H1 (cell line): Measurements from ENCODE around the gene SUPT4H1. TPM values are rescaled to one million over a fixed set of nuclear protein-coding genes. Genes with fewer than 3 reads are reported as not detected.

Source experiments
- CTCF ChIA-PET: fragments of 300-600 bp; sonication (Branson Sonifier 250); formaldehyde crosslinking; loops from one replicate; lab custom pipeline; 2021; ENCODE audit not compliant: partially characterized antibody; lab: Charles Lee
- POLR2A ChIA-PET: fragments of 300-600 bp; sonication (Branson Sonifier 250); formaldehyde crosslinking; loops from one replicate; lab custom pipeline; 2021; ENCODE audit warnings: inconsistent platforms; ENCODE audit not compliant: partially characterized antibody; lab: Charles Lee
- DNase-seq, 2 experiments: peaks; one replicate each; pipeline versions ENCODE4 v3.0.0 to v3.0.0-alpha.2; 2010 to 2022; ENCODE audit warnings: low spot score in 2 of 2, low read depth in 1 of 2, mixed read lengths in 1 of 2
- FAIRE-seq: peaks from 2 replicates; lab custom pipeline; 2011; peaks lifted over from hg19 to GRCh38; lab: Jason Lieb, UNC
- H2AFZ ChIP-seq: 2 replicates; pipeline ENCODE4 v1.8.1; 2012; ENCODE audit warnings: low read length, inconsistent platforms
- H2AK5ac ChIP-seq: 2 replicates; pipeline ENCODE4 v1.6.1; 2013; ENCODE audit warnings: low read depth, low read length
- H2BK120ac ChIP-seq: replicated peaks from 2 replicates; pipeline ENCODE3; 2013; ENCODE audit warnings: low read depth, low read length, inconsistent platforms
- H2BK12ac ChIP-seq: 2 replicates; pipeline ENCODE4 v1.6.1; 2013; ENCODE audit warnings: low read depth, low read length
- H2BK15ac ChIP-seq: 2 replicates; pipeline ENCODE4 v1.6.1; 2013; ENCODE audit warnings: low read length
- H2BK20ac ChIP-seq: 2 replicates; pipeline ENCODE4 v1.6.1; 2013; ENCODE audit warnings: low read length
- H2BK5ac ChIP-seq: 2 replicates; pipeline ENCODE4 v1.6.1; 2013; ENCODE audit warnings: low read depth, low read length
- H3K14ac ChIP-seq: 2 replicates; pipeline ENCODE4 v1.6.1; 2013; ENCODE audit warnings: inconsistent platforms; ENCODE audit not compliant: insufficient read length
- H3K18ac ChIP-seq: 2 replicates; pipeline ENCODE4 v1.6.1; 2013; ENCODE audit warnings: low read length; ENCODE audit errors: extremely low read depth
- H3K23ac ChIP-seq: 2 replicates; pipeline ENCODE4 v1.6.1; 2013; ENCODE audit warnings: inconsistent platforms; ENCODE audit not compliant: insufficient read length
- H3K23me2 ChIP-seq: 2 replicates; pipeline ENCODE4 v1.6.1; 2013; ENCODE audit warnings: low read depth, low read length
- H3K27ac ChIP-seq: 2 replicates; pipeline ENCODE4 v1.6.1; 2011; ENCODE audit warnings: low read depth, low read length, inconsistent platforms
- H3K27me3 ChIP-seq, 4 experiments: replicated peaks in 1 of 4; 1 replicate in 1 of 4; 2 replicates in 3 of 4; pipeline versions ENCODE4 v1.6.1 to v1.8.1; 2011 to 2013; ENCODE audit warnings: low read length in 3 of 4, mild to moderate bottlenecking in 3 of 4, inconsistent platforms in 2 of 4, mixed read lengths in 2 of 4, moderate library complexity in 1 of 4; ENCODE audit not compliant: control insufficient read depth in 3 of 4, insufficient read depth in 3 of 4; ENCODE audit errors: extremely low read depth in 1 of 4
- H3K36me3 ChIP-seq, 4 experiments: 2 replicates each; pipeline versions ENCODE4 v1.6.1 to v1.8.1; 2011 to 2013; ENCODE audit warnings: mild to moderate bottlenecking in 4 of 4, low read length in 3 of 4, moderate library complexity in 2 of 4, control low read depth in 1 of 4, inconsistent platforms in 1 of 4; ENCODE audit not compliant: insufficient read depth in 4 of 4, control insufficient read depth in 2 of 4
- H3K4ac ChIP-seq: replicated peaks from 2 replicates; pipeline ENCODE3; 2013; ENCODE audit warnings: low read length, low read depth, mixed read lengths, inconsistent platforms; ENCODE audit not compliant: insufficient read length
- H3K4me1 ChIP-seq, 4 experiments: replicated peaks in 1 of 4; 1 replicate in 1 of 4; 2 replicates in 3 of 4; pipeline versions ENCODE4 v1.6.1 to v1.8.1; 2011 to 2013; ENCODE audit warnings: low read length in 3 of 4, inconsistent platforms in 2 of 4, mixed read lengths in 1 of 4; ENCODE audit not compliant: insufficient read depth in 4 of 4, control insufficient read depth in 3 of 4
- H3K4me2 ChIP-seq, 2 experiments: 2 replicates each; pipeline versions ENCODE4 v1.6.1 to v1.8.1; 2011 to 2013; ENCODE audit warnings: low read depth in 2 of 2, low read length in 2 of 2, control low read depth in 1 of 2, inconsistent platforms in 1 of 2, mild to moderate bottlenecking in 1 of 2; ENCODE audit not compliant: insufficient read depth in 1 of 2
- H3K4me3 ChIP-seq, 4 experiments: fragments of 200-600, 300-600 bp in 1 of 4; sonication (generic), shearing (Covaris generic), sonication (Bioruptor Twin) in 1 of 4; 2 replicates each; pipeline versions ENCODE4 v1.5.1 to v1.8.1; 2011 to 2016; ENCODE audit warnings: low read length in 4 of 4, low read depth in 3 of 4, control low read depth in 2 of 4, inconsistent platforms in 2 of 4, mild to moderate bottlenecking in 2 of 4, mixed read lengths in 1 of 4, moderate library complexity in 1 of 4; ENCODE audit not compliant: insufficient read depth in 2 of 4; ENCODE audit errors: extremely low read depth in 1 of 4
- H3K56ac ChIP-seq: replicated peaks from 2 replicates; pipeline ENCODE3; 2013; ENCODE audit warnings: low read depth, mild to moderate bottlenecking, mixed read lengths, low read length, inconsistent platforms; ENCODE audit not compliant: insufficient read length
- H3K79me1 ChIP-seq: 2 replicates; pipeline ENCODE4 v1.6.1; 2013; ENCODE audit warnings: low read depth, low read length, control low read depth
- H3K79me2 ChIP-seq, 2 experiments: 2 replicates each; pipeline versions ENCODE4 v1.6.1 to v1.8.1; 2012 to 2013; ENCODE audit warnings: low read length in 2 of 2, mild to moderate bottlenecking in 2 of 2, inconsistent platforms in 1 of 2; ENCODE audit not compliant: insufficient read depth in 2 of 2, control insufficient read depth in 1 of 2
- H3K9ac ChIP-seq, 4 experiments: replicated peaks in 1 of 4; 1 replicate in 1 of 4; 2 replicates in 3 of 4; pipeline versions ENCODE4 v1.6.1 to v1.8.1; 2011 to 2013; ENCODE audit warnings: low read depth in 3 of 4, low read length in 3 of 4, control low read depth in 2 of 4, mild to moderate bottlenecking in 2 of 4, moderate library complexity in 2 of 4, inconsistent platforms in 1 of 4; ENCODE audit errors: extremely low read depth in 1 of 4
- H3K9me3 ChIP-seq, 2 experiments: 2 replicates each; pipeline versions ENCODE4 v1.6.1 to v1.8.1; 2012 to 2013; ENCODE audit warnings: mild to moderate bottlenecking in 2 of 2, moderate library complexity in 2 of 2, control low read depth in 1 of 2, inconsistent platforms in 1 of 2, low read depth in 1 of 2, low read length in 1 of 2, mixed read lengths in 1 of 2; ENCODE audit not compliant: insufficient read depth in 2 of 2
- H4K20me1 ChIP-seq, 2 experiments: replicated peaks in 1 of 2; 2 replicates each; pipeline versions ENCODE3 to v1.8.1; 2011 to 2013; ENCODE audit warnings: inconsistent platforms in 2 of 2, low read length in 2 of 2, mild to moderate bottlenecking in 1 of 2; ENCODE audit not compliant: insufficient read depth in 2 of 2, control insufficient read depth in 1 of 2
- H4K5ac ChIP-seq: 2 replicates; pipeline ENCODE4 v1.6.1; 2013; ENCODE audit warnings: low read length, low read depth, mixed read lengths, inconsistent platforms; ENCODE audit not compliant: insufficient read length
- H4K8ac ChIP-seq: 2 replicates; pipeline ENCODE4 v1.8.0; 2013; ENCODE audit warnings: mild to moderate bottlenecking, moderate library complexity, low read length, inconsistent platforms; ENCODE audit not compliant: insufficient read depth; ENCODE audit errors: extremely low read depth
- H4K91ac ChIP-seq: replicated peaks from 2 replicates; pipeline ENCODE3; 2013; ENCODE audit warnings: low read length, mixed read lengths, inconsistent platforms; ENCODE audit not compliant: insufficient read length
- ATF2 ChIP-seq: IDR thresholded peaks from 2 replicates; pipeline ENCODE4 v1.6.1; 2012; ENCODE audit warnings: low read length, inconsistent platforms
- BACH1 ChIP-seq: IDR thresholded peaks from 2 replicates; pipeline ENCODE4 v1.6.1; 2012; ENCODE audit warnings: low read length, improper control_type of control experiment
- CBX8 ChIP-seq: fragments of 300-800, 300-1000 bp; sonication (generic); IDR thresholded peaks from 2 replicates; pipeline ENCODE4 v1.7.1; 2016; ENCODE audit warnings: low read depth, low read length, borderline replicate concordance
- FOSL1 ChIP-seq: IDR thresholded peaks from 2 replicates; pipeline ENCODE4 v1.6.1; 2011; ENCODE audit warnings: mild to moderate bottlenecking, low read depth, low read length, moderate library complexity; ENCODE audit not compliant: insufficient read depth
- KDM1A ChIP-seq: fragments of 200-600, 300-600 bp; sonication (generic); IDR thresholded peaks from 2 replicates; pipeline ENCODE4 v1.7.1; 2016; ENCODE audit warnings: mild to moderate bottlenecking, low read length, borderline replicate concordance
- NANOG ChIP-seq: IDR thresholded peaks from 2 replicates; pipeline ENCODE4 v1.6.1; 2011; ENCODE audit warnings: low read length, low read depth, mild to moderate bottlenecking, inconsistent platforms; ENCODE audit not compliant: insufficient read depth, poor library complexity, severe bottlenecking
- RBBP5 ChIP-seq: IDR thresholded peaks from 2 replicates; pipeline ENCODE4 v1.7.1; 2012; ENCODE audit warnings: low read depth, mild to moderate bottlenecking, inconsistent platforms, low read length, moderate library complexity, borderline replicate concordance
- SIN3A ChIP-seq, 2 experiments: IDR thresholded peaks in 1 of 2; conservative IDR thresholded peaks in 1 of 2; 2 replicates each; pipeline ENCODE4 v1.6.1; 2011 to 2012; ENCODE audit warnings: low read length in 2 of 2, improper control_type of control experiment in 1 of 2, low read depth in 1 of 2, mild to moderate bottlenecking in 1 of 2
- TEAD4 ChIP-seq: IDR thresholded peaks from 2 replicates; pipeline ENCODE4 v1.6.1; 2012; ENCODE audit warnings: low read depth, low read length, inconsistent platforms, mixed read lengths
- WGBS, 2 experiments: shearing (Covaris generic) in 1 of 2; methylation state at CpG; one replicate each; pipeline versions ENCODE4 v1.1.6 to v1.1.7; 2013 to 2015; ENCODE audit warnings: low lambda C conversion rate in 2 of 2, mixed read lengths in 2 of 2, inconsistent platforms in 1 of 2, low coverage in 1 of 2, missing lambda C conversion rate in 1 of 2; ENCODE audit not compliant: insufficient replicate concordance in 2 of 2, insufficient coverage in 1 of 2, insufficient read length in 1 of 2; ENCODE audit errors: extremely low coverage in 1 of 2, missing lambda C conversion rate in 1 of 2; 5-methylcytosine and 5-hydroxymethylcytosine counted together
- polyA plus RNA-seq, 7 experiments: library from polyadenylated mRNA; depleted of rRNA in 3 of 7; stranded (reverse) in 5 of 7; unstranded in 2 of 7; fragments of >200 nt in 5 of 7; fragments of 200-250 nt in 2 of 7; gene quantifications; 1 replicate in 5 of 7; 2 replicates in 1 of 7; 4 replicates in 1 of 7; pipeline versions ENCODE4 v1.2.1 to v1.2.3, GENCODE V29; 2011 to 2013; ENCODE audit warnings: missing spikeins in 2 of 7, mixed read lengths in 2 of 7
- total RNA-seq: library from RNA; stranded (reverse); fragmentation: NEBNext Ultra II Directional; extraction: Animal tissue kit (Norgen Biotek cat#: 25700); gene quantifications from 2 replicates; pipeline ENCODE4 v1.2.1, GENCODE V29; 2021

The SUPT4H1 gene
- total and polyA plus RNA-seq, 2 of the 8 experiments (the other 6 are each of a cell fraction or from before 2014, with no cell fraction given): 112 to 143 TPM

GRCh38 chr17:58343131-58343530 is 8.9 kb downstream of the SUPT4H1 start:
- no peak overlapping the region for H3K4me2 ChIP-seq
- no peak overlapping the region for H3K27ac ChIP-seq
- no peak overlapping the region for H3K9ac ChIP-seq
- FAIRE-seq: no peak
- H2BK5ac ChIP-seq: no peak overlapping the region
- H3K79me2 ChIP-seq: no peaks in the 10 kb centered on the region
- H4K8ac ChIP-seq: no peak overlapping the region
- 94% methylated on average over 4 of the region's 4 CpGs; no CpG with 5 or more reads in 1 of the 2 experiments for WGBS, 2 experiments
- H3K4ac ChIP-seq: no peak overlapping the region
- POLR2A ChIA-PET: interaction anchor here (0.6 to 11.3 kb wide), 12 partner anchors 10 to 579 kb away, joined by 3 to 149 read pairs (median 4); partner anchors contain the start of genes SUPT4H1 and TSPOAP1
- no peak overlapping the region for H2BK15ac ChIP-seq
- H3K9me3 ChIP-seq: no peaks in the 10 kb centered on the region
- H3K14ac ChIP-seq: no peak overlapping the region
- peaks cover 0 to 13% (median 11%) of the 10 kb centered on the region in 4 experiments; a peak in 6 of 7 replicates for H3K4me1 ChIP-seq
- no peak overlapping the region for H3K56ac ChIP-seq
- H3K79me1 ChIP-seq: no peaks in the 10 kb centered on the region
- H3K23ac ChIP-seq: no peak overlapping the region
- DNase-seq: no peak
- H2BK20ac ChIP-seq: no peak overlapping the region
- H4K91ac ChIP-seq: no peak overlapping the region
- TF ChIP-seq KDM1A (no peak), NANOG (no peak), SIN3A (conservative IDR thresholded peaks at IDR 0.05 in 1 of 2, IDR thresholded peaks at IDR 0.05 in 1 of 2; ENCODE audit: low read depth in 1 of 2, low read length in 2 of 2) (no peak), TEAD4 (no peak), RBBP5 (no peak), ATF2 (no peak), CBX8 (no peak), FOSL1 (no peak), BACH1 (no peak)
- no peak overlapping the region for H3K4me3 ChIP-seq
- no peak overlapping the region for H2AK5ac ChIP-seq
- no peak overlapping the region for H4K5ac ChIP-seq
- CTCF ChIA-PET: interaction anchor here (1.0 to 18.5 kb wide), 8 partner anchors 12 to 78 kb away, joined by 3 to 384 read pairs (median 4); partner anchors contain the start of gene TSPOAP1
- no peak overlapping the region for H3K18ac ChIP-seq
- H2BK120ac ChIP-seq: no peak overlapping the region
- H2AFZ ChIP-seq: no peak overlapping the region
- H3K36me3 ChIP-seq: peaks cover 14 to 40% (median 30%) of the 10 kb centered on the region in 4 experiments; a peak in 7 of 8 replicates
- no peak overlapping the region for H2BK12ac ChIP-seq
- H4K20me1 ChIP-seq: peaks cover 4% of the 10 kb centered on the region in 2 experiments
- no peaks in the 10 kb centered on the region for H3K23me2 ChIP-seq
- H3K27me3 ChIP-seq: no peaks in the 10 kb centered on the region
